Measurements from ENCODE around the gene RPS16.

DNA sequence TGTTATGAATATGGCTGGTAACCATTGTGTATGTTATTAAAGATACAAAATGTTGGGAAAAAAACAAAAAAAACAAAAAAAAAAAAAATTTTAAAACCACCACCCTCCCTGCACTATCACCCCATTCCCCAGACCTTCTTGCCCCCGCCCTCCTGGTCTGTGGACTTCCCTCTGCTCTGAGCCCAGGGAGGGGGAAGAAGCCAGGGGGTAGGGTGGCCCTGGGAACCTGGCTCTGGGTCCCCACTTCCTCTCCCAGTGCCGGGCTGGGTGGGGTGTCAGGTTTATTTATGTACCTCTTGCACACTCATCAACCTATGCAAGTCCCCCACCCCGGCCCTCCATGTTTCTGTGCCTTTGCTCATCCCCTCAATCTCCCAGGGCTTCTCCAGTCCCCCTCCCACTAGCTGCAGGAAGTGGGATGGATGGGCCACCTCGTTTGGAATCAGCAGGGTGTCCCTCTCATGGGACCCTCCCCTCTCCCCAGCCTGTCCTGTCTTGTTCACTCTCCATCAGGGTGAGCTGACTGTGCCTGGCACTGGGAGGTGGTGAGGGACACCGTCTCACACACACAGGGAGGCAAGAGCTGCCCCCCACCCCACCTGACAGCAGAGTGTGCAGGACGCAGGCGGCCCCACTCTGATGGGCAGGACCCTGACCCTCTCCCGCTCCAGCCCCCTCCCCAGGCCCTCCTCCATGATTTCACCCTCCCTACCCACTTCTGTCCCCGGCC lies 50.7 kb downstream of the RPS16 start:
- TF ChIP-seq YY1 (IDR thresholded peaks at IDR 0.05) (no peak), JUND (IDR thresholded peaks at IDR 0.05) (no peak), RAD21 (IDR thresholded peaks at IDR 0.05) (no peak), HNF4A (conservative IDR thresholded peaks at IDR 0.05) (no peak)
- TF ChIP-seq, protein P1, sequence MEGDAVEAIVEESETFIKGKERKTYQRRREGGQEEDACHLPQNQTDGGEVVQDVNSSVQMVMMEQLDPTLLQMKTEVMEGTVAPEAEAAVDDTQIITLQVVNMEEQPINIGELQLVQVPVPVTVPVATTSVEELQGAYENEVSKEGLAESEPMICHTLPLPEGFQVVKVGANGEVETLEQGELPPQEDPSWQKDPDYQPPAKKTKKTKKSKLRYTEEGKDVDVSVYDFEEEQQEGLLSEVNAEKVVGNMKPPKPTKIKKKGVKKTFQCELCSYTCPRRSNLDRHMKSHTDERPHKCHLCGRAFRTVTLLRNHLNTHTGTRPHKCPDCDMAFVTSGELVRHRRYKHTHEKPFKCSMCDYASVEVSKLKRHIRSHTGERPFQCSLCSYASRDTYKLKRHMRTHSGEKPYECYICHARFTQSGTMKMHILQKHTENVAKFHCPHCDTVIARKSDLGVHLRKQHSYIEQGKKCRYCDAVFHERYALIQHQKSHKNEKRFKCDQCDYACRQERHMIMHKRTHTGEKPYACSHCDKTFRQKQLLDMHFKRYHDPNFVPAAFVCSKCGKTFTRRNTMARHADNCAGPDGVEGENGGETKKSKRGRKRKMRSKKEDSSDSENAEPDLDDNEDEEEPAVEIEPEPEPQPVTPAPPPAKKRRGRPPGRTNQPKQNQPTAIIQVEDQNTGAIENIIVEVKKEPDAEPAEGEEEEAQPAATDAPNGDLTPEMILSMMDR (IDR thresholded peaks at IDR 0.05; ENCODE audit: low read depth, low read length, missing input control): no peak
- TF ChIP-seq, protein P2, sequence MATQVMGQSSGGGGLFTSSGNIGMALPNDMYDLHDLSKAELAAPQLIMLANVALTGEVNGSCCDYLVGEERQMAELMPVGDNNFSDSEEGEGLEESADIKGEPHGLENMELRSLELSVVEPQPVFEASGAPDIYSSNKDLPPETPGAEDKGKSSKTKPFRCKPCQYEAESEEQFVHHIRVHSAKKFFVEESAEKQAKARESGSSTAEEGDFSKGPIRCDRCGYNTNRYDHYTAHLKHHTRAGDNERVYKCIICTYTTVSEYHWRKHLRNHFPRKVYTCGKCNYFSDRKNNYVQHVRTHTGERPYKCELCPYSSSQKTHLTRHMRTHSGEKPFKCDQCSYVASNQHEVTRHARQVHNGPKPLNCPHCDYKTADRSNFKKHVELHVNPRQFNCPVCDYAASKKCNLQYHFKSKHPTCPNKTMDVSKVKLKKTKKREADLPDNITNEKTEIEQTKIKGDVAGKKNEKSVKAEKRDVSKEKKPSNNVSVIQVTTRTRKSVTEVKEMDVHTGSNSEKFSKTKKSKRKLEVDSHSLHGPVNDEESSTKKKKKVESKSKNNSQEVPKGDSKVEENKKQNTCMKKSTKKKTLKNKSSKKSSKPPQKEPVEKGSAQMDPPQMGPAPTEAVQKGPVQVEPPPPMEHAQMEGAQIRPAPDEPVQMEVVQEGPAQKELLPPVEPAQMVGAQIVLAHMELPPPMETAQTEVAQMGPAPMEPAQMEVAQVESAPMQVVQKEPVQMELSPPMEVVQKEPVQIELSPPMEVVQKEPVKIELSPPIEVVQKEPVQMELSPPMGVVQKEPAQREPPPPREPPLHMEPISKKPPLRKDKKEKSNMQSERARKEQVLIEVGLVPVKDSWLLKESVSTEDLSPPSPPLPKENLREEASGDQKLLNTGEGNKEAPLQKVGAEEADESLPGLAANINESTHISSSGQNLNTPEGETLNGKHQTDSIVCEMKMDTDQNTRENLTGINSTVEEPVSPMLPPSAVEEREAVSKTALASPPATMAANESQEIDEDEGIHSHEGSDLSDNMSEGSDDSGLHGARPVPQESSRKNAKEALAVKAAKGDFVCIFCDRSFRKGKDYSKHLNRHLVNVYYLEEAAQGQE (IDR thresholded peaks at IDR 0.05): no peak

Data from liver (tissue), 3 donors.